Measurements from ENCODE around the gene SLC25A6. TPM values are rescaled to one million over a fixed set of nuclear protein-coding genes. Genes with fewer than 3 reads are reported as not detected.

The SLC25A6 gene
- total RNA-seq, 4 donors from 2014 or later = 217 to 417 (median 248) TPM

DNA sequence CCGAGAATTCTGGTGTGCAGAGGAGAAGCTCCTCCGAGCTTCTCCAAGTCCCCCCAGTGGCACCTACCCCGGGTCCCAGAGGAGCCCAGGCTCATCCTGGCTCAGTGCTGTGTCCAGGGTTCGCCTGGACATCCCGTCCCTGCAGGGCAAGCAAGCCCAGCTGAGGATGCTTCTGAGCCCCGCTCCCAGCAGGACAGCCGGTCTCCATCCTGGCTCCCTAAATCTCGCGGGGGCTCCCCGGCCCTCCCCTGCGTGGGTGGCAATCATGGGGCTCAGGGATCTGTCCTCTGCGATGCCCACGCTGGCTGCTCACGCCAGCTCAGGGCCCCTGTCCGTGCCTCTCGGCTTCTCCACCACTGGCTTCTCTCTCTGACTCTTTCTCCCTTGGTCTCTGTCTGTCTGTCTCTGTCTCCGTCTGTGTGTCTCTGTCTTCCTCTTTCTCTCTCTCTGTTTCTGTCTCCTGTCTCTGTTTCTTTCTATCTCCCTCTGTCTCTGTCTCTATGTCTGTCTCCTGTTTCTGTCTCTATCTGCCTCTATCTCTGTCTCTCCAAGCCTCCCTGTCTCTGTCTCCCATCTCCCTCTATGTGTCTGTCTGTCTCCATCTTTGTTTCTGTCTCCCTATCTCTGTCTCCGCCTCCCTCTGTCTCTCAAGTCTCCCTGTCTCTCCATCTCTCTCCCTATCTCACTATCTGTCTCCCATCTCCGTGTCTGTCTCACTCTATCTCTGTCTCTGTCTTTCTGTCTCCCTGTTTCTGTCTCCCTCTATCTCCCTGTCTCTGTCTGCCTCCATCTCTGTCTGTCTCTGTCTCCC, 27.8 kb upstream of the SLC25A6 start:
- intact Hi-C loops (cut with DNase I) = no loop called here
- DNase-seq = no peak
- Histone ChIP-seq H3K36me3 (peaks cover 4 to 79% (median 9%) of the 10 kb centered on the region in 3 donors), H3K4me3 (no peak overlapping the region), H3K9me3 (peaks cover 0 to 36% (median 11%) of the 10 kb centered on the region in 3 donors), H3K27ac (no peak overlapping the region), H3K4me1 (no peaks in the 10 kb centered on the region), H3K27me3 (no peaks in the 10 kb centered on the region)
- 86 to 90% methylated on average over 9 to 12 of the region's 19 CpGs for WGBS, 2 donors
- TF ChIP-seq POLR2A (IDR thresholded peaks at IDR 0.05) (no peak), CTCF (IDR thresholded peaks at IDR 0.05) (no peak)

DNA sequence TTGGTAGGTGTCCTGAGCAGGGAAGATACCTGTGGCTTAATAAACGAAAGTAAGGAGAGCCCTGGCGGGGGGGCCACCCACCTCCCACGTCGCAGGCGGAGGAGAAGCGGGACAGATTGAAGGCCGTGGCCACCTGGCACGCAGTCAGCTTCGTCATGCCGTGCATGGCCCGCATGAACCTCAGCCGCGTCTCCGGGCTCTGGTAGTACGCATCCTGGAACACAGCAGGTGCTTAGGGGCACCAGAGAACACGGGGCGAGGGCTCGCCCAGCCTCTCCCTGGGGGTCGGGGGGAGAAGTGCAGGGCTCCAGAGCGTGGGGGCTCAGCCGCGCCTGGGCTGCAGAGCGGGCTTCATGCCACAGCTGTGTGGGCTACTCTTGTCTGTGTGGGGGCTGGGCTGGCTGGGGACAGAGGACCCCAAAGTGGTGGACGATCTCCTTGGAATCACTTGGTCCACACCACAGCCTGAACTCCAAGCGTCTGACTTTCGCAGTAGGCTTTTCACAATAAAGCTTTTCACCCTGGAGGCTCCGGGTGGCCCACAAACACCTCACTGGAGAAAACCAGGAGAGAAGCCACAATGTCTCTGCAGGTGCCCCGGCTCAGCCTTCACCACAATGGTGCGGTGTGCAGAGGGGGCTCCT, 27.1 kb upstream of the SLC25A6 start:
- Histone ChIP-seq H3K9me3 (peaks cover 0 to 34% (median 11%) of the 10 kb centered on the region in 3 donors), H3K4me3 (no peak overlapping the region), H3K27ac (no peak overlapping the region), H3K36me3 (peaks cover 4 to 87% (median 9%) of the 10 kb centered on the region in 3 donors), H3K27me3 (no peaks in the 10 kb centered on the region), H3K4me1 (no peaks in the 10 kb centered on the region)
- intact Hi-C loops (cut with DNase I) = no loop called here
- DNase-seq = no peak
- 93 to 95% methylated on average over 14 to 16 of the region's 29 CpGs for WGBS, 2 donors
- no peak for TF ChIP-seq POLR2A (IDR thresholded peaks at IDR 0.05)
- no peak for TF ChIP-seq CTCF (IDR thresholded peaks at IDR 0.05)

DNA sequence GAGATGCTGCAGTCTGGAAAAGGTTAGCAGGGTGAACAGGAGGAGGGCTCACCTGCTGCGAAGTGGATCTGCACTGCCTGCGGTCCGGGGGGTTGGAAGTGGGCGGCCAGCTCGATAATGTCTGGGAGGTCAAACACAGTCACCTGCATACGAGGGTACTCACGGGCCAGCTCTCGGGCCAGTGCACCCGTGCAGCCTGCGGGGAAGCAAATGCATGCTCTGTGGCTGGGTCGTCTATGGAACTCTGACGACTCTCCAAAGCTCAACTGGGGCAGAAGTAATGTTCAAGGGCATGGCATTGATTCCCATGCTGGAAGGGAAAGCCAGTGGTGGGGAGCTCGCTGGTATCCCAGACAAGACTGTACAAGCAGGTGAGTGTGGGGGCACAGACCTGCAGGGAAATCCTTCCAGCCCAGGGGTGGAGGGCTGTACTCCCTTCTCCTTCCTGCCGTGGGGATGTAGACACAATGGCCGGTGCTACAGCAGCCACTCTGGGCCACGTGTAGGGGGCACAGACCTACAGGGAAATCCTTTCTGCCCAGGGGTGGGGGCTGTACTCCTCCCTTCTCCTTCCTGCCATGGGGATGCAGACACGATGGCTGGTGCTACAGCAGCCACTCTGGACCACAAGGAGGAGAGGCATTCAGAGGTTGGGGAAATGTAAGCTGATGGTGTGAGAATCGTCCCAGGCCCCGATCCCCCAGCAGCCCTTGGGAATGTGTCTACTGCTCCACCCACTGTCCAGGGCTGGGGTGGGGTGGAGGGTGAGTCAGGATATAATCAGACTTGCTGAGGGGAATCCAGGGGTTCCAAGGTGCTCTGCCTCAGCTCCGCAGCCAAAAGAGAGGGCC, 26.2 kb upstream of the SLC25A6 start:
- H3K4me1 ChIP-seq = no peaks in the 10 kb centered on the region

DNA sequence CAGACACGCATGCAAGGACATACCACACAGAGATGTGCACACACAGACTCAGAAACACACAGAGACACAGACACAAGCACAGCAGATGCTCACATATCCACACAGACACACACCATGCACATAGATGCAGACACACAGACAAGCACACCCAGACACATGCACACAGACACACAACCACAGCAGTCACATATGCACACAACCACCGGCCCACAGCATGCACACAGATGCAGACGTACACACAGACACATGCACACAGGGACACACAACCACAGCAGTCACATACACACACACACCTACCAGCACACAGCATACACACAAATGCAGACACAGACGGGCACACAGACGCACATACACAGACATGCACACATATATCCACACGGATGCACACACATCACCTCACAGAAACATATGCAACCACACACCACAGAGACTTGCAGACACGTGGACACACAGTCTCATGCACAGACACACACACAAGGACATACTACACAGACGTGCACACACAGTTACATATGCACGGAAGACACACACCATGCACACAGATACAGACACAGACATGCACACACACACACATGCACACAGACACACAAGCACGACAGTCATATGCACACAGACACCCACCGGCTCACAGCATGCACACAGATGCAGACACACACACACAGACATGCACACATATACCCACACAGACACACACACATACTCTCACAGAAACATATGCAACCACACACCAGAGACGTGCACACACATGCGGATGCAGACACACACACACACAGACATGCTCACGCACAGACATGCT, 25.2 kb upstream of the SLC25A6 start:
- H3K9me3 ChIP-seq = peaks cover 0 to 16% (median 0%) of the 10 kb centered on the region in 3 donors
- H3K27me3 ChIP-seq = no peaks in the 10 kb centered on the region
- no peak for TF ChIP-seq POLR2A (IDR thresholded peaks at IDR 0.05)
- no peak for TF ChIP-seq CTCF (IDR thresholded peaks at IDR 0.05)
- H3K36me3 ChIP-seq = peaks cover 14 to 88% (median 18%) of the 10 kb centered on the region in 3 donors
- intact Hi-C loops (cut with DNase I) = no loop called here
- DNase-seq = no peak
- no peak overlapping the region for H3K4me3 ChIP-seq
- no peaks in the 10 kb centered on the region for H3K4me1 ChIP-seq
- no peak overlapping the region for H3K27ac ChIP-seq
- WGBS, 2 donors = 59 to 69% methylated on average over 6 to 10 of the region's 14 CpGs

More for the DNA sequence above, 26.2 kb upstream of the SLC25A6 start:
- H3K4me3 ChIP-seq = no peak overlapping the region
- H3K9me3 ChIP-seq = peaks cover 0 to 25% (median 8%) of the 10 kb centered on the region in 3 donors
- intact Hi-C loops (cut with DNase I) = no loop called here
- TF ChIP-seq POLR2A (IDR thresholded peaks at IDR 0.05) = no peak
- TF ChIP-seq CTCF (IDR thresholded peaks at IDR 0.05) = no peak
- no peak for DNase-seq
- H3K36me3 ChIP-seq = peaks cover 8 to 88% (median 9%) of the 10 kb centered on the region in 3 donors
- WGBS, 2 donors = 94 to 100% methylated on average over 3 to 4 of the region's 20 CpGs
- no peak overlapping the region for H3K27ac ChIP-seq
- H3K27me3 ChIP-seq = no peaks in the 10 kb centered on the region

All from esophagus squamous epithelium (tissue), 5 donors.